Measurements from ENCODE around the gene XKRX. TPM values are rescaled to one million over a fixed set of nuclear protein-coding genes. Genes with fewer than 3 reads are reported as not detected.

Gene XKRX
- total and polyA plus RNA-seq, 2 donors from 2014 or later: 0.63 TPM; not detected in 1

DNA sequence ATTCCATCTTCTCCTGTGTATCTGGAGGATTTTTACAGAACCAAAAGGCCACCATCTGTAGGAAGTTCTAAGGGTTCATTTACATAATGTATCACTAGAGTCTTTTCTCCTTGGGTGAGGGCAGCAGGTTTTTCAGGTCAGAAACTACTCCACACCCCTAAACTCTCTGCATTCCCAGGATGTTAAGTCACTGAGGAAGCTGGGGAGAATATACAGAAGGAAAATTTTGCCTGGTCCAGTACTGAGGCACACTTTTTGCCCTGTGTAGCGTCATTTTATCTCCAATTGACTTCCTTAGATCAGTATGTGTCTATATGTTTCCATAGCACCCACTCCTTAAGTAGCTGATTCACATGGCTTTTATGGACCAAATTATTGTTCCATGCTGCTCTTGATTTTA lies 17.0 kb downstream of the XKRX start:
- TF ChIP-seq CTCF (IDR thresholded peaks at IDR 0.05; ENCODE audit: borderline replicate concordance, extremely low read depth, insufficient read depth): no peak
- Histone ChIP-seq H3K27me3 (ENCODE audit: control insufficient read depth, insufficient read depth, low read length) (no peaks in the 10 kb centered on the region), H3K9me3 (ENCODE audit: control insufficient read depth in 2 of 3, insufficient read depth in 1 of 3, low read length in 3 of 3) (no peaks in the 10 kb centered on the region), H3K36me3 (ENCODE audit: control insufficient read depth in 2 of 3, insufficient read depth in 3 of 3, low read length in 3 of 3) (no peaks in the 10 kb centered on the region), H3K4me1 (ENCODE audit: control insufficient read depth in 2 of 3, insufficient read depth in 2 of 3, low read depth in 1 of 3, low read length in 3 of 3) (no peaks in the 10 kb centered on the region), H3K27ac (ENCODE audit: low read depth in 2 of 2, low read length in 2 of 2) (no peak overlapping the region), H3K9ac (ENCODE audit: low read length in 3 of 3) (no peak overlapping the region), H3K4me3 (ENCODE audit: low read length in 3 of 3) (no peak overlapping the region)
- DNase-seq (no peak), FAIRE-seq (no peak)
- intact Hi-C loops (cut with DNase I): no loop called here

- Histone ChIP-seq H3K36me3 (ENCODE audit: control insufficient read depth in 2 of 3, insufficient read depth in 3 of 3, low read length in 3 of 3) (no peaks in the 10 kb centered on the region), H3K9me3 (ENCODE audit: control insufficient read depth in 2 of 3, insufficient read depth in 1 of 3, low read length in 3 of 3) (no peaks in the 10 kb centered on the region), H3K4me3 (ENCODE audit: low read length in 3 of 3) (no peak overlapping the region), H3K27me3 (ENCODE audit: control insufficient read depth, insufficient read depth, low read length) (no peaks in the 10 kb centered on the region), H3K4me1 (ENCODE audit: control insufficient read depth in 2 of 3, insufficient read depth in 2 of 3, low read depth in 1 of 3, low read length in 3 of 3) (no peaks in the 10 kb centered on the region), H3K27ac (ENCODE audit: low read depth in 2 of 2, low read length in 2 of 2) (no peak overlapping the region), H3K9ac (ENCODE audit: low read length in 3 of 3) (no peak overlapping the region)
- no peak for FAIRE-seq
- no peak for TF ChIP-seq CTCF (IDR thresholded peaks at IDR 0.05; ENCODE audit: borderline replicate concordance, extremely low read depth, insufficient read depth)
- intact Hi-C loops (cut with DNase I): no loop called here
- no peak for DNase-seq
These were observed 23.1 kb downstream of the XKRX start for GRCh38 chrX:100905620-100906019.

DNA sequence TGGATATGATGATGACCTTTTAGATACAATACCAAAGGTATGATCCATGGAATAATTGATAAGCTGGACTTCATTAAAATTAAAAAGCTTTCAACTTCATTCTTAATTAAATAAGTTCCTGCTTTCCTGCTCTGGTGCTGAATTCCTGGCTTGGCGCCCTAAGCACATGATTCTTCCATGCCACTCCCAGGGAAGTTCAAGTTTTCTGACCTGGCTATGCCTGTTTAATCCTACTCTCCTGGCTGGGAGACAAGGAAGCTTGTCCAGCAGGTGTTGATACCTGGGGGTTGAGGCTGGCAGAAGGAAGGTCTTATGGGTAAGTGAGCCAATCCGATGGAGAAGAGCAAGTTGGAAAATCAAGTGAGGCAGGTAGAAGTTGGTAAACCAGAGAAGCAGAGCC lies 24.3 kb downstream of the XKRX start:
- no peaks in the 10 kb centered on the region for H3K9me3 ChIP-seq (ENCODE audit: control insufficient read depth in 2 of 3, insufficient read depth in 1 of 3, low read length in 3 of 3)
- FAIRE-seq (peak; percentile 76), DNase-seq (no peak)
- H3K36me3 ChIP-seq (ENCODE audit: control insufficient read depth in 2 of 3, insufficient read depth in 3 of 3, low read length in 3 of 3): no peaks in the 10 kb centered on the region
- H3K27ac ChIP-seq (ENCODE audit: low read depth in 2 of 2, low read length in 2 of 2): no peak overlapping the region
- no peaks in the 10 kb centered on the region for H3K27me3 ChIP-seq (ENCODE audit: control insufficient read depth, insufficient read depth, low read length)
- intact Hi-C loops (cut with DNase I): no loop called here
- TF ChIP-seq CTCF (IDR thresholded peaks at IDR 0.05; ENCODE audit: borderline replicate concordance, extremely low read depth, insufficient read depth): no peak
- H3K4me1 ChIP-seq (ENCODE audit: control insufficient read depth in 2 of 3, insufficient read depth in 2 of 3, low read depth in 1 of 3, low read length in 3 of 3): no peaks in the 10 kb centered on the region
- no peak overlapping the region for H3K4me3 ChIP-seq (ENCODE audit: low read length in 3 of 3)
- H3K9ac ChIP-seq (ENCODE audit: low read length in 3 of 3): no peak overlapping the region

Measured in kidney (tissue), 14 donors.